K562 (cell line): ENCODE results near the gene ZC3H12A. TPM values are rescaled to one million over a fixed set of nuclear protein-coding genes. Genes with fewer than 3 reads are reported as not detected.

Experiments
- ATAC-seq: fragments of 200-7000 bp; cut with Tn5 transposase; 3 replicates; pipeline ENCODE4 v1.9.1; 2020; ENCODE audit warnings: moderate library complexity
- BruUV-seq: library from RNA; stranded (reverse); fragments of 400-500 nt; replicated peaks from 2 replicates; lab custom pipeline; 2021; lab: Mats Ljungman, UMichigan
- CTCF ChIA-PET: fragments of 300-600 bp; formaldehyde crosslinking; extraction: SDS; loops from one replicate; lab custom pipeline; 2021; ENCODE audit warnings: low intra/inter-chr PET ratio; lab: Yijun Ruan, JAX
- POLR2A ChIA-PET: fragments of 300-600, 350-650 bp; sonication (Branson Sonifier 250); formaldehyde crosslinking; extraction: SDS; loops from one replicate; lab custom pipeline; 2021; ENCODE audit warnings: antibody characterized with exemption, inconsistent platforms; lab: Yijun Ruan, JAX
- DNase-seq, 4 experiments: peaks; one replicate each; pipeline versions ENCODE4 v3.0.0 to v3.0.0-alpha.2; 2011 to 2018; ENCODE audit warnings: low spot score in 3 of 4, mixed read lengths in 3 of 4; ENCODE audit errors: extremely low read depth in 1 of 4
- FAIRE-seq: peaks from 2 replicates; lab custom pipeline; 2011; peaks lifted over from hg19 to GRCh38; lab: Jason Lieb, UNC
- H2AFZ ChIP-seq: 2 replicates; pipeline ENCODE4 v1.6.0; 2011; ENCODE audit warnings: low read depth, low read length, control low read depth, inconsistent platforms
- H3K27ac ChIP-seq: fragments of 200-600 bp; 3 replicates; pipeline ENCODE4 v1.8.0; 2011; ENCODE audit warnings: low read depth, mild to moderate bottlenecking, control low read depth, inconsistent platforms, low read length, moderate library complexity, mixed read lengths; ENCODE audit errors: extremely low read depth
- H3K27me3 ChIP-seq, 2 experiments: fragments of 300-600 bp in 1 of 2; 2 replicates in 1 of 2; 3 replicates in 1 of 2; pipeline versions ENCODE4 v1.6.0 to v1.8.0; 2011; ENCODE audit warnings: inconsistent platforms in 2 of 2, low read length in 2 of 2, mild to moderate bottlenecking in 1 of 2, mixed read lengths in 1 of 2, moderate library complexity in 1 of 2; ENCODE audit not compliant: control insufficient read depth in 2 of 2, insufficient read depth in 2 of 2
- H3K36me3 ChIP-seq: fragments of 300-600 bp; 3 replicates; pipeline ENCODE4 v1.8.0; 2011; ENCODE audit warnings: mild to moderate bottlenecking, low read length, inconsistent platforms; ENCODE audit not compliant: control insufficient read depth, insufficient read depth
- H3K4me1 ChIP-seq, 2 experiments: fragments of 200-600 bp in 1 of 2; replicated peaks in 1 of 2; 2 replicates in 1 of 2; 3 replicates in 1 of 2; pipeline versions ENCODE4 v1.5.1 to v1.8.0; 2011; ENCODE audit warnings: inconsistent platforms in 2 of 2, low read length in 2 of 2, mild to moderate bottlenecking in 1 of 2, mixed read lengths in 1 of 2, moderate library complexity in 1 of 2; ENCODE audit not compliant: control insufficient read depth in 2 of 2, insufficient read depth in 2 of 2
- H3K4me2 ChIP-seq: 2 replicates; pipeline ENCODE4 v1.6.1; 2011; ENCODE audit warnings: low read length, control low read depth, inconsistent platforms, mixed read lengths; ENCODE audit not compliant: insufficient read depth
- H3K4me3 ChIP-seq: fragments of 200-600 bp; sonication (generic), shearing (Covaris generic); 2 replicates; pipeline ENCODE4 v1.5.1; 2016; ENCODE audit warnings: control low read depth, inconsistent platforms
- H3K79me2 ChIP-seq: fragments of 200-600 bp; 3 replicates; pipeline ENCODE4 v1.8.0; 2011; ENCODE audit warnings: low read length, inconsistent platforms; ENCODE audit not compliant: control insufficient read depth, insufficient read depth
- H3K9ac ChIP-seq, 2 experiments: 2 replicates each; pipeline versions ENCODE4 v1.6.0 to v1.6.1; 2011; ENCODE audit warnings: low read depth in 2 of 2, low read length in 2 of 2, control low read depth in 1 of 2, inconsistent platforms in 1 of 2, mild to moderate bottlenecking in 1 of 2, mixed read lengths in 1 of 2; ENCODE audit not compliant: insufficient read depth in 1 of 2
- H3K9me1 ChIP-seq: one replicate; pipeline ENCODE4 v1.6.0; 2011; ENCODE audit warnings: inconsistent platforms, mild to moderate bottlenecking, low read length, moderate library complexity; ENCODE audit not compliant: control insufficient read depth, insufficient read depth
- H3K9me3 ChIP-seq: replicated peaks from 2 replicates; pipeline ENCODE4 v1.5.1; 2011; ENCODE audit warnings: low read depth, low read length, inconsistent platforms; ENCODE audit not compliant: control insufficient read depth, insufficient read depth
- H4K20me1 ChIP-seq: replicated peaks from 2 replicates; pipeline ENCODE4 v1.6.1; 2011; ENCODE audit warnings: low read length, inconsistent platforms, mixed read lengths; ENCODE audit not compliant: control insufficient read depth, insufficient read depth
- CHD1 ChIP-seq: fragments of 200-600 bp; sonication (generic); IDR thresholded peaks from one replicate; pipeline ENCODE4 v1.6.1; 2012; ENCODE audit warnings: mild to moderate bottlenecking, moderate library complexity, low read length, inconsistent platforms
- EP400 ChIP-seq: fragments of 450-650 bp; IDR thresholded peaks from 2 replicates; pipeline ENCODE4 v1.6.1; 2017; ENCODE audit warnings: antibody characterized with exemption, mild to moderate bottlenecking, moderate library complexity
- HOXB6 ChIP-seq: fragments of 250-450 bp; sonication (Bioruptor Pico); IDR thresholded peaks from 2 replicates; pipeline ENCODE4 v1.5.1; 2022; ENCODE audit warnings: mild to moderate bottlenecking, borderline replicate concordance
- MTF1 ChIP-seq: fragments of 250-450 bp; sonication (Bioruptor Pico); IDR thresholded peaks from 2 replicates; pipeline ENCODE4 v1.9.0; 2021; ENCODE audit warnings: moderate library complexity, mild to moderate bottlenecking, inconsistent platforms, borderline replicate concordance
- NCOR1 ChIP-seq: fragments of 450-650 bp; IDR thresholded peaks from 2 replicates; pipeline ENCODE4 v1.6.1; 2016; ENCODE audit warnings: mild to moderate bottlenecking, moderate library complexity
- NONO ChIP-seq, 2 experiments: fragments of 200-400 bp in 1 of 2; fragments of 450-650 bp in 1 of 2; formaldehyde crosslinking in 1 of 2; IDR thresholded peaks; 2 replicates each; pipeline ENCODE4 v1.6.1; 2017; ENCODE audit warnings: low read depth in 2 of 2, mild to moderate bottlenecking in 2 of 2, moderate library complexity in 2 of 2, low read length in 1 of 2
- RFX1 ChIP-seq: fragments of 450-650 bp; IDR thresholded peaks from 2 replicates; pipeline ENCODE4 v1.6.1; 2016; ENCODE audit warnings: mild to moderate bottlenecking, moderate library complexity
- SIX5 ChIP-seq, 2 experiments: IDR thresholded peaks; 2 replicates each; pipeline ENCODE4 v1.6.1; 2011; ENCODE audit warnings: low read length in 2 of 2, borderline replicate concordance in 1 of 2, low read depth in 1 of 2, mild to moderate bottlenecking in 1 of 2, moderate library complexity in 1 of 2; ENCODE audit not compliant: insufficient read depth in 1 of 2
- WGBS: fragments of 100-300 bp; shearing (Covaris generic); methylation state at CpG from one replicate; pipeline ENCODE4 v1.1.6; 2016; ENCODE audit warnings: low coverage, mixed read lengths; ENCODE audit not compliant: insufficient coverage; ENCODE audit errors: missing lambda C conversion rate; 5-methylcytosine and 5-hydroxymethylcytosine counted together
- in situ Hi-C: fragments of 300-500 bp; cut with MboI; formaldehyde crosslinking; loops from 4 replicates; pipeline ENCODE4 v1.15.0; 2018; ENCODE audit warnings: inconsistent platforms, mixed read lengths
- intact Hi-C: fragments of 100-400 bp; cut with micrococcal nuclease; formaldehyde crosslinking; loops from 2 replicates; pipeline ENCODE4 v1.14.2; 2022
- polyA plus RNA-seq, 8 experiments: library from polyadenylated mRNA; depleted of rRNA in 4 of 8; stranded (reverse) in 5 of 8; unstranded in 3 of 8; fragments of >200 nt; fragmentation: Nextera tagmentation in 2 of 8; fragmentation: Illumina TruSeq in 1 of 8; extraction: Ambion mirVana in 2 of 8; extraction: Trizol in 1 of 8; gene quantifications; 2 replicates each; pipeline versions ENCODE4 v1.2.1 to v1.2.3, GENCODE V29; 2011 to 2014; ENCODE audit warnings: inconsistent platforms in 1 of 8, missing spikeins in 1 of 8
- total RNA-seq, 7 experiments: library from RNA; depleted of rRNA in 6 of 7; stranded (reverse); fragments of >200 nt in 6 of 7; fragmentation: Illumina TruSeq in 2 of 7; extraction: Trizol in 2 of 7; gene quantifications; 2 replicates each; pipeline versions ENCODE4 v1.2.1 to v1.2.3, GENCODE V29; 2011 to 2021; ENCODE audit warnings: low replicate concordance in 1 of 7
- TF ChIP-seq, protein P1 (sequence below): fragments of 450-650 bp; IDR thresholded peaks from 2 replicates; pipeline ENCODE4 v1.6.1; 2016; ENCODE audit warnings: mild to moderate bottlenecking, moderate library complexity

The ZC3H12A gene
- total and polyA plus RNA-seq, 9 of the 15 experiments (the other 6 are each of a cell fraction or from before 2014, with no cell fraction given), result 0.14 to 9.4 (median 6.7) TPM

DNA sequence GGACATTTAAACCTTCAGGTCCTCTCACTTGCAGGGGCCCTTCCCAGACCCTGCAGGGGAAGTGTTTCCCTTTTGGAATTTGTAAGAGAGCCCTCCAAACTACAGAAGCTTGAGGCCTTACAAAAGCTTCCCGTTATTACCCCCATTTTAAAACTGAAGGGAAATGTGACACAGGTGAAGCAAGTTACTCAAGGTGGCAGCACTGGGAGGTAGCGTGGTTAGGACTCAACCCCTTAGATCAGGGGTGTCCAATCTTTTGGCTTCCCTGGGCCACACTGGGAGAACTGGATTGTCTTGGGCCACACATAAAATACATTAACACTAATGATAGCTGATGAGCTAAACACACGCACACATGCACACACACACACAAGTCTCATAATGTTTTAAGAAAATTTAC, 15.8 kb upstream of the ZC3H12A start (continued):
- TF ChIP-seq MTF1, result no peak

GRCh38 chr1:37461698-37462436, 12.5 kb upstream of the ZC3H12A start:
- Histone ChIP-seq H3K9ac (no peak overlapping the region), H2AFZ (no peak overlapping the region), H3K27me3 (peaks cover 5 to 7% of the 10 kb centered on the region in 2 experiments; a peak in 4 of 5 replicates), H3K36me3 (no peaks in the 10 kb centered on the region), H3K79me2 (no peaks in the 10 kb centered on the region), H3K4me3 (no peak overlapping the region), H3K4me1 (peaks cover 0 to 2% of the 10 kb centered on the region in 2 experiments; a peak in 3 of 5 replicates), H3K27ac (no peak overlapping the region), H3K9me1 (no peaks in the 10 kb centered on the region), H4K20me1 (no peaks in the 10 kb centered on the region), H3K9me3 (no peaks in the 10 kb centered on the region), H3K4me2 (no peak overlapping the region)
- intact Hi-C loops (no loop called here), in situ Hi-C loops (no loop called here)
- no peak for ATAC-seq
- ChIA-PET CTCF (no interaction called here), POLR2A (interaction anchor here (0.6 to 7.1 kb wide), 3 partner anchors 15 to 346 kb away, joined by 3 to 64 read pairs (median 3); partner anchors contain the start of genes YRDC and ZC3H12A)
- no TSS peak for BruUV-seq
- 30% methylated on average over 9 of the region's 9 CpGs for WGBS
- FAIRE-seq, result no peak
- no peak for DNase-seq
- TF ChIP-seq, protein P1, sequence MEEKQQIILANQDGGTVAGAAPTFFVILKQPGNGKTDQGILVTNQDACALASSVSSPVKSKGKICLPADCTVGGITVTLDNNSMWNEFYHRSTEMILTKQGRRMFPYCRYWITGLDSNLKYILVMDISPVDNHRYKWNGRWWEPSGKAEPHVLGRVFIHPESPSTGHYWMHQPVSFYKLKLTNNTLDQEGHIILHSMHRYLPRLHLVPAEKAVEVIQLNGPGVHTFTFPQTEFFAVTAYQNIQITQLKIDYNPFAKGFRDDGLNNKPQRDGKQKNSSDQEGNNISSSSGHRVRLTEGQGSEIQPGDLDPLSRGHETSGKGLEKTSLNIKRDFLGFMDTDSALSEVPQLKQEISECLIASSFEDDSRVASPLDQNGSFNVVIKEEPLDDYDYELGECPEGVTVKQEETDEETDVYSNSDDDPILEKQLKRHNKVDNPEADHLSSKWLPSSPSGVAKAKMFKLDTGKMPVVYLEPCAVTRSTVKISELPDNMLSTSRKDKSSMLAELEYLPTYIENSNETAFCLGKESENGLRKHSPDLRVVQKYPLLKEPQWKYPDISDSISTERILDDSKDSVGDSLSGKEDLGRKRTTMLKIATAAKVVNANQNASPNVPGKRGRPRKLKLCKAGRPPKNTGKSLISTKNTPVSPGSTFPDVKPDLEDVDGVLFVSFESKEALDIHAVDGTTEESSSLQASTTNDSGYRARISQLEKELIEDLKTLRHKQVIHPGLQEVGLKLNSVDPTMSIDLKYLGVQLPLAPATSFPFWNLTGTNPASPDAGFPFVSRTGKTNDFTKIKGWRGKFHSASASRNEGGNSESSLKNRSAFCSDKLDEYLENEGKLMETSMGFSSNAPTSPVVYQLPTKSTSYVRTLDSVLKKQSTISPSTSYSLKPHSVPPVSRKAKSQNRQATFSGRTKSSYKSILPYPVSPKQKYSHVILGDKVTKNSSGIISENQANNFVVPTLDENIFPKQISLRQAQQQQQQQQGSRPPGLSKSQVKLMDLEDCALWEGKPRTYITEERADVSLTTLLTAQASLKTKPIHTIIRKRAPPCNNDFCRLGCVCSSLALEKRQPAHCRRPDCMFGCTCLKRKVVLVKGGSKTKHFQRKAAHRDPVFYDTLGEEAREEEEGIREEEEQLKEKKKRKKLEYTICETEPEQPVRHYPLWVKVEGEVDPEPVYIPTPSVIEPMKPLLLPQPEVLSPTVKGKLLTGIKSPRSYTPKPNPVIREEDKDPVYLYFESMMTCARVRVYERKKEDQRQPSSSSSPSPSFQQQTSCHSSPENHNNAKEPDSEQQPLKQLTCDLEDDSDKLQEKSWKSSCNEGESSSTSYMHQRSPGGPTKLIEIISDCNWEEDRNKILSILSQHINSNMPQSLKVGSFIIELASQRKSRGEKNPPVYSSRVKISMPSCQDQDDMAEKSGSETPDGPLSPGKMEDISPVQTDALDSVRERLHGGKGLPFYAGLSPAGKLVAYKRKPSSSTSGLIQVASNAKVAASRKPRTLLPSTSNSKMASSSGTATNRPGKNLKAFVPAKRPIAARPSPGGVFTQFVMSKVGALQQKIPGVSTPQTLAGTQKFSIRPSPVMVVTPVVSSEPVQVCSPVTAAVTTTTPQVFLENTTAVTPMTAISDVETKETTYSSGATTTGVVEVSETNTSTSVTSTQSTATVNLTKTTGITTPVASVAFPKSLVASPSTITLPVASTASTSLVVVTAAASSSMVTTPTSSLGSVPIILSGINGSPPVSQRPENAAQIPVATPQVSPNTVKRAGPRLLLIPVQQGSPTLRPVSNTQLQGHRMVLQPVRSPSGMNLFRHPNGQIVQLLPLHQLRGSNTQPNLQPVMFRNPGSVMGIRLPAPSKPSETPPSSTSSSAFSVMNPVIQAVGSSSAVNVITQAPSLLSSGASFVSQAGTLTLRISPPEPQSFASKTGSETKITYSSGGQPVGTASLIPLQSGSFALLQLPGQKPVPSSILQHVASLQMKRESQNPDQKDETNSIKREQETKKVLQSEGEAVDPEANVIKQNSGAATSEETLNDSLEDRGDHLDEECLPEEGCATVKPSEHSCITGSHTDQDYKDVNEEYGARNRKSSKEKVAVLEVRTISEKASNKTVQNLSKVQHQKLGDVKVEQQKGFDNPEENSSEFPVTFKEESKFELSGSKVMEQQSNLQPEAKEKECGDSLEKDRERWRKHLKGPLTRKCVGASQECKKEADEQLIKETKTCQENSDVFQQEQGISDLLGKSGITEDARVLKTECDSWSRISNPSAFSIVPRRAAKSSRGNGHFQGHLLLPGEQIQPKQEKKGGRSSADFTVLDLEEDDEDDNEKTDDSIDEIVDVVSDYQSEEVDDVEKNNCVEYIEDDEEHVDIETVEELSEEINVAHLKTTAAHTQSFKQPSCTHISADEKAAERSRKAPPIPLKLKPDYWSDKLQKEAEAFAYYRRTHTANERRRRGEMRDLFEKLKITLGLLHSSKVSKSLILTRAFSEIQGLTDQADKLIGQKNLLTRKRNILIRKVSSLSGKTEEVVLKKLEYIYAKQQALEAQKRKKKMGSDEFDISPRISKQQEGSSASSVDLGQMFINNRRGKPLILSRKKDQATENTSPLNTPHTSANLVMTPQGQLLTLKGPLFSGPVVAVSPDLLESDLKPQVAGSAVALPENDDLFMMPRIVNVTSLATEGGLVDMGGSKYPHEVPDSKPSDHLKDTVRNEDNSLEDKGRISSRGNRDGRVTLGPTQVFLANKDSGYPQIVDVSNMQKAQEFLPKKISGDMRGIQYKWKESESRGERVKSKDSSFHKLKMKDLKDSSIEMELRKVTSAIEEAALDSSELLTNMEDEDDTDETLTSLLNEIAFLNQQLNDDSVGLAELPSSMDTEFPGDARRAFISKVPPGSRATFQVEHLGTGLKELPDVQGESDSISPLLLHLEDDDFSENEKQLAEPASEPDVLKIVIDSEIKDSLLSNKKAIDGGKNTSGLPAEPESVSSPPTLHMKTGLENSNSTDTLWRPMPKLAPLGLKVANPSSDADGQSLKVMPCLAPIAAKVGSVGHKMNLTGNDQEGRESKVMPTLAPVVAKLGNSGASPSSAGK, result no peak
- TF ChIP-seq CHD1, result no peak
- no peak for TF ChIP-seq NCOR1
- TF ChIP-seq EP400, result no peak
- no peak for TF ChIP-seq RFX1
- TF ChIP-seq HOXB6 (CRISPR knock-in tag), result no peak
- TF ChIP-seq NONO (IDR thresholded peaks at IDR 0.05; ENCODE audit: low read depth in 2 of 2, low read length in 1 of 2), result no peak
- TF ChIP-seq SIX5 (IDR thresholded peaks at IDR 0.05; ENCODE audit: borderline replicate concordance in 1 of 2, insufficient read depth in 1 of 2, low read depth in 1 of 2, low read length in 2 of 2), result no peak
